Measurements from ENCODE around the gene SHOX. TPM values are rescaled to one million over a fixed set of nuclear protein-coding genes. Genes with fewer than 3 reads are reported as not detected.

The SHOX gene
- polyA plus RNA-seq, 2 of the 4 experiments (the other 2 are of a cell fraction), result not detected

DNA sequence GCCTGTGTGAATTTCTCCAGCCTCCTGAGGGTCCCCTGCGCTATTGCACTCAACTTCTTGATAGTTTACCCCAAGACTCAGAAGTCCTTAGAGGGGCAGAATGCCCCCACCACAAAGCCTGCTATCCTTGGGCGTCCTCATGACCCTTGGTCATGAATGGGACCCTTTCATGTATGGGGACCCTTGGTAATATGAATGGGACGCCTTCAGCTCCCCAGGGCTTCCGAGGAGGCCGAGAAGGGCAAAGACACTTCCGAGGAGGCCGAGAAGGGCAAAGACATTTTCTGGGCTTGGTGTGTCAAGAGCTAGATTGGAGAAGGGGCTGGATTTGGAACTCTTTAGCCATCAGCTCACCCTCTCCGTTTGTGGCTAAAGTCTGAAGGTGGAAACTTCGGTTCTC is 8.6 kb downstream of the SHOX start:
- POLR2A ChIA-PET, result no interaction called here
- no peak overlapping the region for H3K4me2 ChIP-seq

DNA sequence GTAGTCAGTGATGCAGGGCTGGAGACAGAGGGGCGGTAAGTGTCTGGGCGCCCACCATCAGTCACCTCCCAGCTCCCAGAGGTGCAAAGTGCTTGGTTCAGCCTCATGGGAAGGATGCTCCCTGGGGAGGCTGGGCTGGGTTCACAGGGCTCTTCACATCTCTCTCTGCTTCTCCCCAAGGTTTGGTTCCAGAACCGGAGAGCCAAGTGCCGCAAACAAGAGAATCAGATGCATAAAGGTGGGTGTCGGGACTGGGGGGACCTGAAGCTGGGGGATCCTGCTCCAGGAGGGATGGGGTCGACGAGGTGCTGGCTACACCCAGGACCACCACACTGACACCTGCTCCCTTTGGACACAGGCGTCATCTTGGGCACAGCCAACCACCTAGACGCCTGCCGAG is 10.1 kb downstream of the SHOX start:
- POLR2A ChIA-PET, result no interaction called here
- no peak for DNase-seq (ENCODE audit: low read depth in 1 of 2, low spot score in 1 of 2)
- FAIRE-seq, result no peak
- ATAC-seq, result no peak
- no peak overlapping the region for H3K27ac ChIP-seq
- H3K4me2 ChIP-seq, result no peak overlapping the region
- CTCF ChIA-PET, result no interaction called here
- H3K9me3 ChIP-seq, result no peaks in the 10 kb centered on the region
- WGBS (ENCODE audit: missing lambda C conversion rate), result 23% methylated on average over 9 of the region's 10 CpGs
- no peak overlapping the region for H3K4me3 ChIP-seq
- 0 out of 3 replicates have a peak, but pooled peaks cover 3% of the 10 kb centered on the region for H3K4me1 ChIP-seq
- TF ChIP-seq EHF (CRISPR knock-in tag; IDR thresholded peaks at IDR 0.05), result no peak
- no peak for TF ChIP-seq NFE2L2 (conservative IDR thresholded peaks at IDR 0.05; ENCODE audit: low read length)
- no peak for TF ChIP-seq ZC3H11A (IDR thresholded peaks at IDR 0.05)
- no peak for TF ChIP-seq HEYL (CRISPR knock-in tag; IDR thresholded peaks at IDR 0.05)
- no peak for TF ChIP-seq HOXB13 (CRISPR knock-in tag; IDR thresholded peaks at IDR 0.05; ENCODE audit: low read depth)
- TF ChIP-seq NPAS2 (CRISPR knock-in tag; IDR thresholded peaks at IDR 0.05; ENCODE audit: borderline replicate concordance), result no peak
- no peak for TF ChIP-seq NR3C1 (IDR thresholded peaks at IDR 0.05)
- TF ChIP-seq TFCP2L1 (CRISPR knock-in tag; IDR thresholded peaks at IDR 0.05), result no peak
- no peak for TF ChIP-seq HDAC2 (IDR thresholded peaks at IDR 0.05)
- no peak for TF ChIP-seq HOXB5 (CRISPR knock-in tag; IDR thresholded peaks at IDR 0.05)
- TF ChIP-seq ZSCAN20 (CRISPR knock-in tag; IDR thresholded peaks at IDR 0.05), result no peak
- no peak for TF ChIP-seq FOSL2 (IDR thresholded peaks at IDR 0.05)
- TF ChIP-seq FOSL2 (CRISPR knock-in tag; IDR thresholded peaks at IDR 0.05), result no peak
- no peak for TF ChIP-seq RAD21 (conservative IDR thresholded peaks at IDR 0.05 in 1 of 2, IDR thresholded peaks at IDR 0.05 in 1 of 2)
- no peak for TF ChIP-seq CBX8 (IDR thresholded peaks at IDR 0.05)
- TF ChIP-seq, protein P1, sequence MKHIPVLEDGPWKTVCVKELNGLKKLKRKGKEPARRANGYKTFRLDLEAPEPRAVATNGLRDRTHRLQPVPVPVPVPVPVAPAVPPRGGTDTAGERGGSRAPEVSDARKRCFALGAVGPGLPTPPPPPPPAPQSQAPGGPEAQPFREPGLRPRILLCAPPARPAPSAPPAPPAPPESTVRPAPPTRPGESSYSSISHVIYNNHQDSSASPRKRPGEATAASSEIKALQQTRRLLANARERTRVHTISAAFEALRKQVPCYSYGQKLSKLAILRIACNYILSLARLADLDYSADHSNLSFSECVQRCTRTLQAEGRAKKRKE (CRISPR knock-in tag; IDR thresholded peaks at IDR 0.05; ENCODE audit: low read depth), result no peak
- TF ChIP-seq, protein P2, sequence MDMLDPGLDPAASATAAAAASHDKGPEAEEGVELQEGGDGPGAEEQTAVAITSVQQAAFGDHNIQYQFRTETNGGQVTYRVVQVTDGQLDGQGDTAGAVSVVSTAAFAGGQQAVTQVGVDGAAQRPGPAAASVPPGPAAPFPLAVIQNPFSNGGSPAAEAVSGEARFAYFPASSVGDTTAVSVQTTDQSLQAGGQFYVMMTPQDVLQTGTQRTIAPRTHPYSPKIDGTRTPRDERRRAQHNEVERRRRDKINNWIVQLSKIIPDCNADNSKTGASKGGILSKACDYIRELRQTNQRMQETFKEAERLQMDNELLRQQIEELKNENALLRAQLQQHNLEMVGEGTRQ (IDR thresholded peaks at IDR 0.05), result no peak
- no peak for TF ChIP-seq RNF2 (IDR thresholded peaks at IDR 0.05; ENCODE audit: borderline replicate concordance, low read depth)
- TF ChIP-seq, protein P3, sequence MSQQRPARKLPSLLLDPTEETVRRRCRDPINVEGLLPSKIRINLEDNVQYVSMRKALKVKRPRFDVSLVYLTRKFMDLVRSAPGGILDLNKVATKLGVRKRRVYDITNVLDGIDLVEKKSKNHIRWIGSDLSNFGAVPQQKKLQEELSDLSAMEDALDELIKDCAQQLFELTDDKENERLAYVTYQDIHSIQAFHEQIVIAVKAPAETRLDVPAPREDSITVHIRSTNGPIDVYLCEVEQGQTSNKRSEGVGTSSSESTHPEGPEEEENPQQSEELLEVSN (IDR thresholded peaks at IDR 0.05; ENCODE audit: borderline replicate concordance, low read depth), result no peak
- no peak for TF ChIP-seq MAZ (IDR thresholded peaks at IDR 0.05; ENCODE audit: borderline replicate concordance, low read depth, low read length)

More for the DNA sequence above, 8.6 kb downstream of the SHOX start:
- DNase-seq (ENCODE audit: low read depth in 1 of 2, low spot score in 1 of 2) (no peak), FAIRE-seq (no peak), ATAC-seq (no peak)
- CTCF ChIA-PET, result no interaction called here
- TF ChIP-seq CHD4 (IDR thresholded peaks at IDR 0.05; ENCODE audit: borderline replicate concordance), result no peak
- TF ChIP-seq, protein P4, sequence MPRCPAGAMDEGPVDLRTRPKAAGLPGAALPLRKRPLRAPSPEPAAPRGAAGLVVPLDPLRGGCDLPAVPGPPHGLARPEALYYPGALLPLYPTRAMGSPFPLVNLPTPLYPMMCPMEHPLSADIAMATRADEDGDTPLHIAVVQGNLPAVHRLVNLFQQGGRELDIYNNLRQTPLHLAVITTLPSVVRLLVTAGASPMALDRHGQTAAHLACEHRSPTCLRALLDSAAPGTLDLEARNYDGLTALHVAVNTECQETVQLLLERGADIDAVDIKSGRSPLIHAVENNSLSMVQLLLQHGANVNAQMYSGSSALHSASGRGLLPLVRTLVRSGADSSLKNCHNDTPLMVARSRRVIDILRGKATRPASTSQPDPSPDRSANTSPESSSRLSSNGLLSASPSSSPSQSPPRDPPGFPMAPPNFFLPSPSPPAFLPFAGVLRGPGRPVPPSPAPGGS (IDR thresholded peaks at IDR 0.05), result no peak
- no peak for TF ChIP-seq MAFK (IDR thresholded peaks at IDR 0.05; ENCODE audit: partially characterized antibody)
- no peak for TF ChIP-seq ZSCAN20 (CRISPR knock-in tag; IDR thresholded peaks at IDR 0.05)
- TF ChIP-seq TP53 (CRISPR knock-in tag; IDR thresholded peaks at IDR 0.05), result no peak
- TF ChIP-seq, protein P5, sequence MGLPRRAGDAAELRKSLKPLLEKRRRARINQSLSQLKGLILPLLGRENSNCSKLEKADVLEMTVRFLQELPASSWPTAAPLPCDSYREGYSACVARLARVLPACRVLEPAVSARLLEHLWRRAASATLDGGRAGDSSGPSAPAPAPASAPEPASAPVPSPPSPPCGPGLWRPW (IDR thresholded peaks at IDR 0.05), result no peak
- no peak for TF ChIP-seq FOSL2 (IDR thresholded peaks at IDR 0.05)
- no peak for TF ChIP-seq FOSL2 (CRISPR knock-in tag; IDR thresholded peaks at IDR 0.05)
- no peak for TF ChIP-seq FOXS1 (CRISPR knock-in tag; IDR thresholded peaks at IDR 0.05)
- TF ChIP-seq, protein P6, sequence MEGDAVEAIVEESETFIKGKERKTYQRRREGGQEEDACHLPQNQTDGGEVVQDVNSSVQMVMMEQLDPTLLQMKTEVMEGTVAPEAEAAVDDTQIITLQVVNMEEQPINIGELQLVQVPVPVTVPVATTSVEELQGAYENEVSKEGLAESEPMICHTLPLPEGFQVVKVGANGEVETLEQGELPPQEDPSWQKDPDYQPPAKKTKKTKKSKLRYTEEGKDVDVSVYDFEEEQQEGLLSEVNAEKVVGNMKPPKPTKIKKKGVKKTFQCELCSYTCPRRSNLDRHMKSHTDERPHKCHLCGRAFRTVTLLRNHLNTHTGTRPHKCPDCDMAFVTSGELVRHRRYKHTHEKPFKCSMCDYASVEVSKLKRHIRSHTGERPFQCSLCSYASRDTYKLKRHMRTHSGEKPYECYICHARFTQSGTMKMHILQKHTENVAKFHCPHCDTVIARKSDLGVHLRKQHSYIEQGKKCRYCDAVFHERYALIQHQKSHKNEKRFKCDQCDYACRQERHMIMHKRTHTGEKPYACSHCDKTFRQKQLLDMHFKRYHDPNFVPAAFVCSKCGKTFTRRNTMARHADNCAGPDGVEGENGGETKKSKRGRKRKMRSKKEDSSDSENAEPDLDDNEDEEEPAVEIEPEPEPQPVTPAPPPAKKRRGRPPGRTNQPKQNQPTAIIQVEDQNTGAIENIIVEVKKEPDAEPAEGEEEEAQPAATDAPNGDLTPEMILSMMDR (IDR thresholded peaks at IDR 0.05), result no peak
- TF ChIP-seq KDM1A (IDR thresholded peaks at IDR 0.05; ENCODE audit: low read depth), result no peak
- no peak for TF ChIP-seq HDAC2 (IDR thresholded peaks at IDR 0.05)
- no peak for TF ChIP-seq MYC (IDR thresholded peaks at IDR 0.05; ENCODE audit: borderline replicate concordance, low read length)
- TF ChIP-seq NFE2L2 (conservative IDR thresholded peaks at IDR 0.05; ENCODE audit: low read length), result no peak
- no peak for TF ChIP-seq MAZ (IDR thresholded peaks at IDR 0.05; ENCODE audit: borderline replicate concordance, low read depth, low read length)
- no peak for TF ChIP-seq PHF8 (IDR thresholded peaks at IDR 0.05; ENCODE audit: borderline replicate concordance, low read depth)
- TF ChIP-seq FOSB (CRISPR knock-in tag; IDR thresholded peaks at IDR 0.05), result no peak
- no peak for TF ChIP-seq HEYL (CRISPR knock-in tag; IDR thresholded peaks at IDR 0.05)
- TF ChIP-seq TFCP2L1 (CRISPR knock-in tag; IDR thresholded peaks at IDR 0.05), result no peak
- TF ChIP-seq SREBF2 (IDR thresholded peaks at IDR 0.05), result no peak
- no peak for TF ChIP-seq RAD21 (conservative IDR thresholded peaks at IDR 0.05 in 1 of 2, IDR thresholded peaks at IDR 0.05 in 1 of 2)
- H3K27ac ChIP-seq, result no peak overlapping the region
- no peaks in the 10 kb centered on the region for H3K9me3 ChIP-seq
- no peak overlapping the region for H3K4me3 ChIP-seq
- 0 out of 3 replicates have a peak, but pooled peaks cover 3% of the 10 kb centered on the region for H3K4me1 ChIP-seq
- WGBS (ENCODE audit: missing lambda C conversion rate), result 7% methylated on average over 9 of the region's 9 CpGs
